IMR-90 (cell line): Measurements from ENCODE around the gene E2F8. TPM values are rescaled to one million over a fixed set of nuclear protein-coding genes. Genes with fewer than 3 reads are reported as not detected.

Experiments
- ATAC-seq: fragments of 200-7000 bp; cut with Tn5 transposase; 2 replicates; pipeline ENCODE4 v1.9.1; 2020; ENCODE audit warnings: low read depth, mild to moderate bottlenecking, moderate library complexity
- BruUV-seq: library from RNA; stranded (reverse); fragments of 400-500 nt; replicated peaks from 2 replicates; lab custom pipeline; 2021; lab: Mats Ljungman, UMichigan
- CTCF ChIA-PET: fragments of 300-600 bp; formaldehyde crosslinking; extraction: SDS; loops from one replicate; lab custom pipeline; 2021; ENCODE audit warnings: antibody characterized with exemption; lab: Yijun Ruan, JAX
- POLR2A ChIA-PET: fragments of 300-600 bp; sonication (Branson Sonifier 250); formaldehyde crosslinking; loops from one replicate; lab custom pipeline; 2022; ENCODE audit warnings: antibody characterized with exemption; ENCODE audit not compliant: unreplicated experiment; lab: Charles Lee
- DNase-seq: peaks from one replicate; pipeline ENCODE4 v3.0.0; 2013
- H2AFZ ChIP-seq: replicated peaks from 2 replicates; pipeline ENCODE3; 2013; ENCODE audit warnings: low read length, mild to moderate bottlenecking; ENCODE audit not compliant: poor library complexity
- H2AK5ac ChIP-seq: 2 replicates; pipeline ENCODE4 v1.6.1; 2013; ENCODE audit warnings: low read depth, low read length, inconsistent platforms
- H2AK9ac ChIP-seq: replicated peaks from 2 replicates; pipeline ENCODE3; 2013; ENCODE audit warnings: mild to moderate bottlenecking, low read depth, low read length, moderate library complexity; ENCODE audit not compliant: poor library complexity
- H2BK120ac ChIP-seq: 2 replicates; pipeline ENCODE4 v1.6.1; 2013; ENCODE audit warnings: low read depth, low read length, inconsistent platforms
- H2BK15ac ChIP-seq: 3 replicates; pipeline ENCODE4 v1.6.1; 2013; ENCODE audit warnings: low read depth, low read length, inconsistent platforms
- H2BK20ac ChIP-seq: 2 replicates; pipeline ENCODE4 v1.6.1; 2013; ENCODE audit warnings: low read depth, mild to moderate bottlenecking, inconsistent platforms, low read length, moderate library complexity
- H2BK5ac ChIP-seq: 2 replicates; pipeline ENCODE4 v1.6.1; 2013; ENCODE audit warnings: mild to moderate bottlenecking, low read depth, low read length, inconsistent platforms; ENCODE audit not compliant: poor library complexity, severe bottlenecking
- H3K14ac ChIP-seq: replicated peaks from 2 replicates; pipeline ENCODE4 v1.6.1; 2013; ENCODE audit warnings: low read depth, low read length, inconsistent platforms
- H3K18ac ChIP-seq: 2 replicates; pipeline ENCODE4 v1.6.1; 2013; ENCODE audit warnings: low read depth, low read length, control low read depth
- H3K23ac ChIP-seq: 2 replicates; pipeline ENCODE4 v1.6.1; 2013; ENCODE audit warnings: low read depth, low read length, inconsistent platforms
- H3K27ac ChIP-seq: 2 replicates; pipeline ENCODE4 v1.5.1; 2013; ENCODE audit warnings: mild to moderate bottlenecking, control low read depth, low read length; ENCODE audit not compliant: insufficient read depth
- H3K27me3 ChIP-seq: 2 replicates; pipeline ENCODE4 v1.6.1; 2013; ENCODE audit warnings: low read length; ENCODE audit not compliant: control insufficient read depth, insufficient read depth
- H3K36me3 ChIP-seq: 2 replicates; pipeline ENCODE4 v1.6.1; 2013; ENCODE audit warnings: low read length, mixed read lengths; ENCODE audit not compliant: control insufficient read depth, insufficient read depth
- H3K4ac ChIP-seq: 2 replicates; pipeline ENCODE4 v1.6.1; 2013; ENCODE audit warnings: low read depth, low read length, inconsistent platforms
- H3K4me1 ChIP-seq: 2 replicates; pipeline ENCODE4 v1.6.1; 2013; ENCODE audit warnings: low read length, mixed read lengths; ENCODE audit not compliant: control insufficient read depth, insufficient read depth
- H3K4me2 ChIP-seq: 2 replicates; pipeline ENCODE4 v1.6.1; 2013; ENCODE audit warnings: low read depth, mild to moderate bottlenecking, control low read depth, low read length, moderate library complexity
- H3K4me3 ChIP-seq: 2 replicates; pipeline ENCODE4 v1.5.1; 2013; ENCODE audit warnings: low read depth, mild to moderate bottlenecking, control low read depth, low read length, moderate library complexity; ENCODE audit not compliant: insufficient read depth
- H3K56ac ChIP-seq: 2 replicates; pipeline ENCODE4 v1.6.1; 2013; ENCODE audit warnings: low read length, inconsistent platforms; ENCODE audit not compliant: insufficient read depth; ENCODE audit errors: extremely low read depth
- H3K79me1 ChIP-seq, 2 experiments: 2 replicates each; pipeline ENCODE4 v1.6.1; 2013; ENCODE audit warnings: low read length in 2 of 2, inconsistent platforms in 1 of 2, low read depth in 1 of 2
- H3K9ac ChIP-seq: 2 replicates; pipeline ENCODE4 v1.6.1; 2013; ENCODE audit warnings: low read depth, low read length, control low read depth
- H3K9me1 ChIP-seq: 2 replicates; pipeline ENCODE4 v1.6.1; 2013; ENCODE audit warnings: low read length, inconsistent platforms; ENCODE audit not compliant: insufficient read depth
- H3K9me3 ChIP-seq: 2 replicates; pipeline ENCODE4 v1.6.1; 2013; ENCODE audit warnings: low read length; ENCODE audit not compliant: control insufficient read depth, insufficient read depth
- H4K20me1 ChIP-seq: 2 replicates; pipeline ENCODE4 v1.6.1; 2013; ENCODE audit warnings: low read length, inconsistent platforms; ENCODE audit not compliant: insufficient read depth
- H4K5ac ChIP-seq: 2 replicates; pipeline ENCODE4 v1.6.1; 2013; ENCODE audit warnings: mild to moderate bottlenecking, low read depth, low read length, control low read depth
- H4K8ac ChIP-seq, 2 experiments: 2 replicates each; pipeline ENCODE4 v1.6.1; 2013; ENCODE audit warnings: low read depth in 2 of 2, low read length in 2 of 2, control low read depth in 1 of 2, inconsistent platforms in 1 of 2
- H4K91ac ChIP-seq: 2 replicates; pipeline ENCODE4 v1.6.1; 2013; ENCODE audit warnings: low read depth, low read length, inconsistent platforms; ENCODE audit not compliant: insufficient read depth
- CEBPB ChIP-seq: IDR thresholded peaks from 2 replicates; pipeline ENCODE4 v1.6.1; 2012; ENCODE audit warnings: low read depth, low read length, improper control_type of control experiment
- CHD1 ChIP-seq: IDR thresholded peaks from 2 replicates; pipeline ENCODE4 v1.6.1; 2012; ENCODE audit warnings: low read depth, low read length, improper control_type of control experiment
- CTCF ChIP-seq: conservative IDR thresholded peaks from 2 replicates; pipeline ENCODE4 v1.5.1; 2012; ENCODE audit warnings: mild to moderate bottlenecking, low read depth, low read length, improper control_type of control experiment
- ELK1 ChIP-seq: fragments of 150-350 bp; IDR thresholded peaks from 2 replicates; pipeline ENCODE4 v1.6.1; 2016; ENCODE audit warnings: low read depth, mild to moderate bottlenecking, low read length, moderate library complexity, borderline replicate concordance
- FOS ChIP-seq: fragments of 150-350 bp; IDR thresholded peaks from 2 replicates; pipeline ENCODE4 v1.6.1; 2016; ENCODE audit warnings: low read depth, low read length
- MAFK ChIP-seq: IDR thresholded peaks from 2 replicates; pipeline ENCODE4 v1.6.1; 2012; ENCODE audit warnings: low read depth, low read length, improper control_type of control experiment
- MAZ ChIP-seq: IDR thresholded peaks from 2 replicates; pipeline ENCODE4 v1.6.1; 2012; ENCODE audit warnings: low read depth, mild to moderate bottlenecking, low read length, improper control_type of control experiment, moderate library complexity, borderline replicate concordance
- MXI1 ChIP-seq: IDR thresholded peaks from 2 replicates; pipeline ENCODE4 v1.6.1; 2012; ENCODE audit warnings: low read depth, mild to moderate bottlenecking, low read length, moderate library complexity, borderline replicate concordance
- NFE2L2 ChIP-seq: fragments of 150-350 bp; IDR thresholded peaks from 2 replicates; pipeline ENCODE4 v1.6.1; 2016; ENCODE audit warnings: low read depth, mild to moderate bottlenecking, low read length
- RAD21 ChIP-seq: IDR thresholded peaks from 2 replicates; pipeline ENCODE4 v1.6.1; 2012; ENCODE audit warnings: low read length, improper control_type of control experiment
- RFX5 ChIP-seq: IDR thresholded peaks from 2 replicates; pipeline ENCODE4 v1.8.0; 2012; ENCODE audit warnings: low read depth, mild to moderate bottlenecking, low read length, moderate library complexity
- SMC3 ChIP-seq: fragments of 150-350 bp; IDR thresholded peaks from 2 replicates; pipeline ENCODE4 v1.6.1; 2016; ENCODE audit warnings: low read depth, mild to moderate bottlenecking, antibody characterized with exemption, low read length, moderate library complexity
- USF2 ChIP-seq: fragments of 150-350 bp; IDR thresholded peaks from 2 replicates; pipeline ENCODE4 v1.6.1; 2017; ENCODE audit warnings: mild to moderate bottlenecking, antibody characterized with exemption, low read length, low read depth
- WGBS, 2 experiments: methylation state at CpG; one replicate each; pipeline versions ENCODE4 v1.1.5 to v1.1.7; 2013; ENCODE audit warnings: missing lambda C conversion rate in 2 of 2; ENCODE audit not compliant: insufficient read length in 1 of 2; ENCODE audit errors: extremely low coverage in 2 of 2; 5-methylcytosine and 5-hydroxymethylcytosine counted together
- dilution Hi-C: fragments of 300-500 bp; cut with HindIII; formaldehyde crosslinking; loops from one replicate; pipeline ENCODE4 v1.14.3; 2018; ENCODE audit warnings: low sequenced_read_pairs; ENCODE audit not compliant: unreplicated experiment
- in situ Hi-C: fragments of 300-500 bp; cut with MboI; formaldehyde crosslinking; loops from 3 replicates; pipeline ENCODE4 v1.14.3; 2019; ENCODE audit warnings: low sequenced_read_pairs, inconsistent platforms, mixed read lengths
- intact Hi-C: fragments of 100-400 bp; cut with micrococcal nuclease; formaldehyde crosslinking; loops from 2 replicates; pipeline ENCODE4 v1.10.0; 2022
- polyA plus RNA-seq, 3 experiments: library from polyadenylated mRNA; depleted of rRNA; stranded (reverse); fragments of >200 nt; gene quantifications; 2 replicates each; pipeline ENCODE4 v1.2.3, GENCODE V29; 2012; ENCODE audit warnings: low replicate concordance in 1 of 3
- total RNA-seq: library from RNA; depleted of rRNA; stranded (reverse); fragments of >200 nt; gene quantifications from 2 replicates; pipeline ENCODE4 v1.2.3, GENCODE V29; 2012

E2F8 gene
- total and polyA plus RNA-seq, 2 of the 4 experiments (the other 2 are of a cell fraction) = 1.1 to 2.3 TPM

DNA sequence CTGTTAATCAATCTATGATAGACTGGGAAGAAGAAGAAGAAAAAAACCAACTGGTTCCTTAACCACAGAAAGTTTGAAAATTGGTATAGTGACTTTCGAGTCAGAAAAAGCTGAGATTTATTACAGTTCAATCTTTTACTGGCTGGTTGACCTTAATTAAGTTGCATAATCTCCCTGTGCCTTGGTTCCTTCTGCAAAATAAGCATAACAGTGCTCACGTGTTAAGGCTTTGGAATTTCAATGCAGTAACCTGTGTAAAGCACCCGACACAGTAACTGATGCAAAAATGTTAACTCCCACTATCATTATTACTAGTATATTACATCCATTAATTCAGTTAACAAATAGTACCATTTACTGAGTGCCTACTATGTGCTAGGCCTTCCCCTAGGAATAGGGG lies 22.6 kb upstream of the E2F8 start:
- WGBS, 2 experiments = no CpG with 5 or more reads among the region's 3 CpGs
- H4K20me1 ChIP-seq = no peaks in the 10 kb centered on the region
- H3K9me1 ChIP-seq = no peaks in the 10 kb centered on the region
- H3K4me2 ChIP-seq = no peak overlapping the region
- H3K9me3 ChIP-seq = no peaks in the 10 kb centered on the region
- H3K79me1 ChIP-seq = no peaks in the 10 kb centered on the region
- H4K8ac ChIP-seq = no peak overlapping the region
- POLR2A ChIA-PET = no interaction called here
- dilution Hi-C loops (no loop called here), in situ Hi-C loops (no loop called here), intact Hi-C loops (no loop called here)
- no peak overlapping the region for H2BK20ac ChIP-seq
- no peak overlapping the region for H3K9ac ChIP-seq
- H2BK5ac ChIP-seq = no peak overlapping the region
- no peak overlapping the region for H3K18ac ChIP-seq
- DNase-seq = no peak
- TF ChIP-seq CHD1 (no peak), RAD21 (no peak), FOS (no peak), NFE2L2 (no peak), SMC3 (no peak), RFX5 (no peak), USF2 (no peak), CEBPB (no peak), ELK1 (no peak), CTCF (no peak), MXI1 (no peak), MAZ (no peak), MAFK (no peak)
- H3K4me3 ChIP-seq = no peak overlapping the region
- H4K5ac ChIP-seq = no peak overlapping the region
- no peak overlapping the region for H3K23ac ChIP-seq
- no peak overlapping the region for H3K56ac ChIP-seq
- H3K36me3 ChIP-seq = no peaks in the 10 kb centered on the region
- H2AFZ ChIP-seq = no peak overlapping the region
- H3K14ac ChIP-seq = no peak overlapping the region
- no peak overlapping the region for H2AK9ac ChIP-seq
- no peak overlapping the region for H4K91ac ChIP-seq
- H3K4me1 ChIP-seq = no peaks in the 10 kb centered on the region
- ATAC-seq = no peak
- H2BK120ac ChIP-seq = no peak overlapping the region
- H2BK15ac ChIP-seq = no peak overlapping the region
- H3K27ac ChIP-seq = no peak overlapping the region
- CTCF ChIA-PET = no interaction called here
- peaks cover 34% of the 10 kb centered on the region for H3K27me3 ChIP-seq
- H3K4ac ChIP-seq = no peak overlapping the region
- H2AK5ac ChIP-seq = no peak overlapping the region
- no TSS peak for BruUV-seq
